Measurements from ENCODE around the gene TTLL11.

Gene TTLL11

DNA sequence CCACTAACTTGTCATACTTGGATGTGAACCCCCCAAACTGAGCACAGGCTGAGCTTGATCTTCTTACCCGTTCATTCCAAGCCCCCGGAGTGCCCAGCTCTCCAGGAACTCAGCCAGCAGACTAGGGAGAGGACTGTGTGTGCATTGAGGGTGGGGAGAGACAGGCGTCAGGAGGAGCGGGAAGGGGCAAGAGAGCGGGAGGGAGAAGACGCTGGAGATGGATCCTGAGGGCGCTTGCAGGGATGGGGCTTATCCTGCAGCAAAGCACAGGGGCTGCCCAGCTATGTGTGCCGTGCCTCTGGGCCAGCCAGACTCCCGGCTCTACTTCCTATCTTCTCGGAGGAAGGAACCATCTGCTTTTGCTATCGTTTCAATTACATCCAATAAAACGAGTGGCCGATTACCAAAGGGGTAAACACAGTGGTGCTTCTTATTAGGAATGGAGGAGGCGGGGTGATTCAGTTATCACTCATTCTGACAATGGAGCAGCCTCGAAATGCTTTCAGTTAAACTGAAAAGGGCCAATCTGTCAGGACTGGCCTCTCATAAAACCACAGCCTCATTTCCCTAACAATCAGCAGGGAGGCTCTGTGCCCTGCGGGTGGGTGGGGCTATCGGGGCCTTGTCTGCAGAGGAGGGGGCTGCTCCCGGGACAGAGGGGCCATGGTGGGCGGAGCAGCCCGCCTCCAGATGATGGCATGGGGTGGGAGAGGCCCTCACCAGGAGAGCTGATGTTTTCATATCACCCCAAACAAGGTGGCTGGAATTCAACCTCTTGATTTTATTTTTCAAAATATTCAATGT, 273.5 kb downstream of the TTLL11 start:
- CTCF ChIA-PET, result no interaction called here
- no peak for TF ChIP-seq CTCF (IDR thresholded peaks at IDR 0.05; ENCODE audit: control extremely low read depth, extremely low read depth, low read depth, missing control alignments)
- POLR2A ChIA-PET, result no interaction called here
- DNase-seq (ENCODE audit: extremely low spot score), result no peak

- POLR2A ChIA-PET, result no interaction called here
- CTCF ChIA-PET, result no interaction called here
- DNase-seq (ENCODE audit: extremely low spot score), result no peak
- TF ChIP-seq CTCF (IDR thresholded peaks at IDR 0.05; ENCODE audit: control extremely low read depth, extremely low read depth, low read depth, missing control alignments), result no peak
Observed at GRCh38 chr9:121818841-121819427, 274.2 kb downstream of the TTLL11 start.

- POLR2A ChIA-PET, result no interaction called here
- no peak for DNase-seq (ENCODE audit: extremely low spot score)
- CTCF ChIA-PET, result no interaction called here
Observed at GRCh38 chr9:121818016-121818661, 275.0 kb downstream of the TTLL11 start.

GRCh38 chr9:121817476-121817875, 275.6 kb downstream of the TTLL11 start:
- TF ChIP-seq CTCF (IDR thresholded peaks at IDR 0.05; ENCODE audit: control extremely low read depth, extremely low read depth, low read depth, missing control alignments), result no peak
- no peak for DNase-seq (ENCODE audit: extremely low spot score)
- POLR2A ChIA-PET, result no interaction called here
- CTCF ChIA-PET, result no interaction called here

More at GRCh38 chr9:121818016-121818661, 275.0 kb downstream of the TTLL11 start:
- no peak for TF ChIP-seq CTCF (IDR thresholded peaks at IDR 0.05; ENCODE audit: control extremely low read depth, extremely low read depth, low read depth, missing control alignments)

DNA sequence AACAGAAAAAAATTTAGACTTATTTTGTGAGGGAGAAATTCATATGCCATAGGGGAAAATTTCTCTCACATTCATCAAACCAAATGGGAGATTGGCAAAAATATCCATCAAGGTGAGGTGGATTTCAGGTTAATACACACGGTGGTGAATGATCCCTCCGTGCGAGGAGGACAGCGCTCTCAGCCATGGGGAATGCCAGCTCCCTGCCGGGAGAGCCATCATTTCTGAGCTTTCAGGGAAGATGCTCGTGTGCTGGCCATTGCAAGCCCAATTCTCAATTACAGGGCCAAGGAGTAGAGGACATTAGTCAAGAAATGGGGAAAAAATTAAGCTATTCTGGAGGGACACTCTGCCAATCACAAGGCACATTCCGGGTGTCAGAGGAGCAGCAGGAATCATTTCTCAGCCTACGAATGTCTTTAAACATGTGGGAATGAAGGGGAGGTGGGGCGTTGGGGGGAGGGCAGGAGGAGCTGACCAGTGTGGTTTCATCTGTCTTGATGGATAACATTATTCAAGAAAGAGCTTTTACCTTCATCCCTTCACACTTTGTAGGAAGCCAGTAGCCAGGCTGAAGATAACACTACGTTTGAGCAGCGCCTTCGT, 276.2 kb downstream of the TTLL11 start:
- ChIA-PET CTCF (no interaction called here), POLR2A (no interaction called here)
- no peak for DNase-seq (ENCODE audit: extremely low spot score)
- no peak for TF ChIP-seq CTCF (IDR thresholded peaks at IDR 0.05; ENCODE audit: control extremely low read depth, extremely low read depth, low read depth, missing control alignments)

- no peak for DNase-seq (ENCODE audit: extremely low spot score)
- no peak for TF ChIP-seq CTCF (IDR thresholded peaks at IDR 0.05; ENCODE audit: control extremely low read depth, extremely low read depth, low read depth, missing control alignments)
- CTCF ChIA-PET, result no interaction called here
- POLR2A ChIA-PET, result no interaction called here
Observed at GRCh38 chr9:121816449-121816817, 276.7 kb downstream of the TTLL11 start.

Measured in GM10248 (cell line).